ENCODE results near the gene LRRC51.

Gene LRRC51

DNA sequence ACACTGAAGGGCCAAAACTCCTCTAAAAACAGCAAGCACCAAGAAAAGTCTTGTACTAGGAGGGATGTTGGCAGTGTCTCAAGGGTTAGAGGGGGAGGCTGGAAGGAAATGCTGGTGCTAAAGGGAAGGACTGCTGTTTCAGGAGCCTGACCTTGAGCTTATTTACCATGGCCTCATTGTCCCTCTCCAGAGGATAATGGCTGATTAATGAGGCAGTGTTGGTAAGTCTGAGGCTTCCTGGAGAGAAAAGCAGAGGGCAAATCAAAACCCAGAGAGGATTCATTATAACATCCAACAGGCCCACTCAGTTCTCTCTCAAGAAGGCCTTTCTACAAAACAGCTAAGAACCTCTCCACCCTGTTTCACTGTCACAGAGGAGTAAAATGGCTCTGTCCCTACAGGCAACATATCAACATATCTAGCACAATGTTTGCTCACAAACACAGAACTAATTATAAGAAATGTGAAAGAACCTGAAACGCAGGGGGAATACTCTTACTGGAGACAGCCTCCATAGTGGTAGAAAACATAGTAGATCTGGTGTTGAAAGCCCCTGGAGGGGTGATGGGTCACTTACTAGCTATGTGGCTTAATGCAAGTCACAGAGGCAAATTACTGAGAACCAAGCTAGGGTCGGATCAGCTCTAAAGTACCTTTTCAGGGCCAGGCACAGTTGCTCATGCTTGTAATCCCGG is 31.7 kb upstream of the LRRC51 start:
- Histone ChIP-seq H3K4me3 (replicated peaks; ENCODE audit: low read depth, low read length) (no peak overlapping the region), H3K27me3 (replicated peaks; ENCODE audit: control insufficient read depth, insufficient read depth, low read length) (no peaks in the 10 kb centered on the region), H3K36me3 (ENCODE audit: control insufficient read depth, insufficient read depth, low read length) (peaks cover 9% of the 10 kb centered on the region)
- DNase-seq (ENCODE audit: extremely low read depth, insufficient read length): no peak
- TF ChIP-seq, protein P1, sequence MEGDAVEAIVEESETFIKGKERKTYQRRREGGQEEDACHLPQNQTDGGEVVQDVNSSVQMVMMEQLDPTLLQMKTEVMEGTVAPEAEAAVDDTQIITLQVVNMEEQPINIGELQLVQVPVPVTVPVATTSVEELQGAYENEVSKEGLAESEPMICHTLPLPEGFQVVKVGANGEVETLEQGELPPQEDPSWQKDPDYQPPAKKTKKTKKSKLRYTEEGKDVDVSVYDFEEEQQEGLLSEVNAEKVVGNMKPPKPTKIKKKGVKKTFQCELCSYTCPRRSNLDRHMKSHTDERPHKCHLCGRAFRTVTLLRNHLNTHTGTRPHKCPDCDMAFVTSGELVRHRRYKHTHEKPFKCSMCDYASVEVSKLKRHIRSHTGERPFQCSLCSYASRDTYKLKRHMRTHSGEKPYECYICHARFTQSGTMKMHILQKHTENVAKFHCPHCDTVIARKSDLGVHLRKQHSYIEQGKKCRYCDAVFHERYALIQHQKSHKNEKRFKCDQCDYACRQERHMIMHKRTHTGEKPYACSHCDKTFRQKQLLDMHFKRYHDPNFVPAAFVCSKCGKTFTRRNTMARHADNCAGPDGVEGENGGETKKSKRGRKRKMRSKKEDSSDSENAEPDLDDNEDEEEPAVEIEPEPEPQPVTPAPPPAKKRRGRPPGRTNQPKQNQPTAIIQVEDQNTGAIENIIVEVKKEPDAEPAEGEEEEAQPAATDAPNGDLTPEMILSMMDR (IDR thresholded peaks at IDR 0.05; ENCODE audit: insufficient read depth, low read length, poor library complexity, severe bottlenecking): no peak

DNA sequence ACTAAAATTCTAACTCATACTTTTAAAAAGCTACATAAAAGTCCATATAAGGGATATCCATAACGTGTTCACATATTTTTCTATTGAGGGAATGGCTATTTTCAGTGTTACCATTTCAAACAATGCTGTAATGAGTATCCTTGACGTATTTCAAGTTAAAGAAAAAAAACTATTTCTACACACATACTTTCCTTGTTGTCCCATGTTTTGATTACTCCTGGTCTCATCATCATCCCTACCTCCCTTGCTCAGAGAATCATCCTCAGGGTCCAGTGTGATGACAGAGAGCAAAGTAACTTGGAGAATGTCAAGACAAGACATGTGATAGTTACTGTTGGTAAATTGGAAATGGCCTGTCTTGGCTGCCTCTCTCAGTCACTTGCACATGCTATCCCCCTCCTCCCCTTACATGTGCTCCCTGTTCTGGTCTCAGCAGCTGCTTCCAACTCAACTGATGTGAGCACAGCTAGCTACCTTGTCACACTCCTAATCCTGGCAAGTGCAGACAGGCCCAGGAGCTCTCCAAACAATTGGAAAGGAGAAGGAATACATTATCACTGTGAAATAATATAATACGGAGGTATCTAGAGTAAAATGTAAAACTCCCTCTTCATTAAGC is 22.1 kb upstream of the LRRC51 start:
- DNase-seq (ENCODE audit: extremely low read depth, insufficient read length): no peak
- Histone ChIP-seq H3K4me3 (replicated peaks; ENCODE audit: low read depth, low read length) (no peak overlapping the region), H3K36me3 (ENCODE audit: control insufficient read depth, insufficient read depth, low read length) (peaks cover 2% of the 10 kb centered on the region), H3K27me3 (replicated peaks; ENCODE audit: control insufficient read depth, insufficient read depth, low read length) (no peaks in the 10 kb centered on the region)
- TF ChIP-seq, protein P1 (IDR thresholded peaks at IDR 0.05; ENCODE audit: insufficient read depth, low read length, poor library complexity, severe bottlenecking): no peak

DNA sequence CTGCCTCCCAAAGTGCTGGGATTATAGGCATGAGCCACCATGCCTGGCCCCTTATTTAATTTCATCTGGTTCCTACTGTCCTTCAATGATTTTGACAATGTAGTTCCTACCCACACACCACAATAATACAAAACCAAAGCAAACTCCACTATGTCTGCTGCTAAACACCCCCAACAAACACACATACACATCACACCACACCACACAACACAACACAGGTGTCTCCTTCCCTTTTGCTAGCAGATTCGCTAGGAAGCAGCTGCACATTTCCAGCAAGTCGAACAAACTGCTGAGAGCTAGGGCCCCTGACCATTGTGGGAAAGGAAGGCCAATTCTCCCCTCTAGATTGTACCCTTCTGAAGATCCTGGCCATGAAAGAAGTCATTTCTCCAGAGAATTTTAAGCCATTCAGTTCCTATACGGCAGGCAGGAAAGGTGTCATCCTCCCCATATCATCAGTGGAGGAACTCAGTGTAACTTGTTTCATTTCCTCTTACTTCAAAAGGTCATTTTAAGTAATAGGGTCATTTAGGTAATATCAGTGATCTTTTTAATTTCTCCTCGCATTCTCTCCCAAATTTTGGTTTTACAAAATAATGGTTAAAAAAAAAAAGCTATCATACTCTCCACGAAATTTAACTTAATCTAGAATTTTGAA is 18.8 kb upstream of the LRRC51 start:
- Histone ChIP-seq H3K27me3 (replicated peaks; ENCODE audit: control insufficient read depth, insufficient read depth, low read length) (no peaks in the 10 kb centered on the region), H3K36me3 (ENCODE audit: control insufficient read depth, insufficient read depth, low read length) (peaks cover 2% of the 10 kb centered on the region; the same call in 1 of the 2 replicates)
- DNase-seq (ENCODE audit: extremely low read depth, insufficient read length): no peak

DNA sequence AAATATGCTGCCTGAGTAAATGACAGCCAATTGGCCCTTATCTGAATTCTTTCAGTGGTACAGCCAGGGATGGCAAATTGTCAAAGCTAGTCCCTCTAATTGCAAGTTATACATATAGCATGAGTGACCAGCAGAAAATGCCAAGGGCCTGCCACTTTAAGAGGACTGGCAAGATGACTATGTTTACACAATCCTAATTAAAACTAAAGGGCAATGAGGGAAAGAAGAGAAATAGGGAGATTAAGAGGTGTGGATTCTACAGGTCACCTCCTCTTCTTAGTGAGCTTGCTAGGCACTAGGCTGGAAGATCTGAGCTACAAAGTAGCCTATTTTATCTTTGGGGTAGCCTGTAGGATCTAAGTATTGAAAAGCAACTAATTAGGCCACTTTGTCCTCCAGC is 13.8 kb upstream of the LRRC51 start:
- peaks cover under 1% of the 10 kb centered on the region; the same call in 1 of the 2 replicates for H3K36me3 ChIP-seq (ENCODE audit: control insufficient read depth, insufficient read depth, low read length)
- H3K4me3 ChIP-seq (replicated peaks; ENCODE audit: low read depth, low read length): no peak overlapping the region
- no peaks in the 10 kb centered on the region for H3K27me3 ChIP-seq (replicated peaks; ENCODE audit: control insufficient read depth, insufficient read depth, low read length)
- TF ChIP-seq, protein P1 (IDR thresholded peaks at IDR 0.05; ENCODE audit: insufficient read depth, low read length, poor library complexity, severe bottlenecking): no peak
- no peak for DNase-seq (ENCODE audit: extremely low read depth, insufficient read length)

More for the DNA sequence above, 18.8 kb upstream of the LRRC51 start:
- TF ChIP-seq, protein P1 (IDR thresholded peaks at IDR 0.05; ENCODE audit: insufficient read depth, low read length, poor library complexity, severe bottlenecking): no peak
- H3K4me3 ChIP-seq (replicated peaks; ENCODE audit: low read depth, low read length): no peak overlapping the region

DNA sequence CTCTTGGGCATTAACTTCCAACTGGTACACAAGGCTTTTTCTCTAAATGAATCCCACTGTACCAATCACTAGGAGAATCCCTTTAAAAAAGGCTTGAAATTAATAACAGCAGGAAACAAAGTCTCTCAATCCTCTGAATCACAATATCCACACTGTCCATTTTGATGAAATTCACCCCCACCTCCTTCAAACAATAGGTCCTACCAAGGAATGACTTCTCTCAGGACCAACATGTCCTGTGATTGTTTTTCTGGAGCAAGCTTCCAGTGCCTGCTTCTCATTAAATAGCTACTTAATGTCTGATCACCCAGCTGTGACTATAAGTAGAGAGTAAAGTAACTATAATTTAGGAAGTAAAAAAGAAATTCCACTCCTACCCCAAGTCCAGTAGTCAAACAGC is 13.4 kb upstream of the LRRC51 start:
- TF ChIP-seq, protein P1 (IDR thresholded peaks at IDR 0.05; ENCODE audit: insufficient read depth, low read length, poor library complexity, severe bottlenecking): no peak
- Histone ChIP-seq H3K36me3 (ENCODE audit: control insufficient read depth, insufficient read depth, low read length) (no peaks in the 10 kb centered on the region; the same call in 1 of the 2 replicates), H3K27me3 (replicated peaks; ENCODE audit: control insufficient read depth, insufficient read depth, low read length) (no peaks in the 10 kb centered on the region), H3K4me3 (replicated peaks; ENCODE audit: low read depth, low read length) (no peak overlapping the region)
- no peak for DNase-seq (ENCODE audit: extremely low read depth, insufficient read length)

Measured in GM06990 (cell line).